ENCODE measurements around the gene XRCC3.

XRCC3 gene

DNA sequence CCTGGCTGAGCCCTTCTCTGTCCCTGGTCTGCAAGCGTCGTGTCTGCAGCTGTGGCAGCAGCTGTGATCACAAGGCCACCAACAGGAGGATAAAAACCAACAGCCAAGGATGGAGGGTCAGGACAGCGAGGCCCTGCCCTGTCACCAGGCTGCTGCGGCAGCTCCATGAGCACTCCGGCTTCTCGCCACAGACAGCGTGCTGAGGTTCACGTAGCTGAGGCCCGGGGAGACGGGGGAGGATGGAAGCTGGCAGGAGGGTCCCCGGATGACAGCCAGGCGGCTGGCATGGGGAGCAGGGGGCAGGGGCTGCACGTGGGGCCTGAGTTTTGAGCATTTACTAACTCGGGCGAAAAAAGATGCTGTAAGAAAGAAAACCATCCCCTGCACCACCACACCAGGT is 5.4 kb downstream of the XRCC3 start:
- ChIA-PET POLR2A (interaction anchor here (0.8 to 1.5 kb wide), 3 partner anchors 9 to 15 kb away, joined by 3 read pairs; no protein-coding TSS in a partner anchor), CTCF (no interaction called here)
- TF ChIP-seq NFRKB (IDR thresholded peaks at IDR 0.05): no peak
- no peak for TF ChIP-seq LEF1 (IDR thresholded peaks at IDR 0.05; ENCODE audit: borderline replicate concordance)
- TF ChIP-seq ELF4 (IDR thresholded peaks at IDR 0.05): no peak
- TF ChIP-seq ZNF384 (IDR thresholded peaks at IDR 0.05): no peak
- TF ChIP-seq FOXM1 (IDR thresholded peaks at IDR 0.05; ENCODE audit: borderline replicate concordance): no peak
- no peak for TF ChIP-seq ARNT (IDR thresholded peaks at IDR 0.05)
- no peak for TF ChIP-seq CTBP1 (IDR thresholded peaks at IDR 0.05; ENCODE audit: borderline replicate concordance)
- TF ChIP-seq FOXK2 (IDR thresholded peaks at IDR 0.05): no peak
- TF ChIP-seq L3MBTL2 (conservative IDR thresholded peaks at IDR 0.05): no peak
- TF ChIP-seq HDGF (IDR thresholded peaks at IDR 0.05; ENCODE audit: borderline replicate concordance): no peak
- no peak for DNase-seq (ENCODE audit: extremely low spot score)

DNA sequence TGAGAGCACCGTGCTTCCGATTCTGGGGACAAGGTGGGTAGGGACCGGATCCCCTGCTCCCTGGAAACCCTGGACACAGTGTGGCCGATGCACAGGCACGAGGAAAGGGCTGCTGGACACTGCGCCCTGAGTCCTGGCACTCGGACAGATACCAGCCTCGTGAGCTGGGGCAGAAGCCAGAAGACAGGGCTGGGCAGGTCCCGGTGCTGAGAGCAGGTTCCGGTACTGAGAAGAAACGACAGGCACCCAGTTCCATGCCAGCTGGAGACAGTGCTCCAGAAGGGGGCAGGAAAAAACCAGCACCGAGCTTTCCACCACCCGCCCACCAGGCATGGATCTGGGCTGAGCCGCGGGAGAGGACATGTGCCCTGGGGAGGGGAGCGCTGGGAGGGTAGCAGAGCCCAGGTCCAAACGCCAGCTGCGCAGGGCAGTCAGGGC is 6.5 kb downstream of the XRCC3 start:
- POLR2A ChIA-PET: interaction anchor here (1.5 kb wide), 1 partner anchor 9 kb away, joined by 3 read pairs; no protein-coding TSS in a partner anchor
- CTCF ChIA-PET: no interaction called here
- TF ChIP-seq CTBP1 (IDR thresholded peaks at IDR 0.05; ENCODE audit: borderline replicate concordance) (no peak), FOXM1 (IDR thresholded peaks at IDR 0.05; ENCODE audit: borderline replicate concordance) (no peak), NFRKB (IDR thresholded peaks at IDR 0.05) (no peak), HDGF (IDR thresholded peaks at IDR 0.05; ENCODE audit: borderline replicate concordance) (no peak), ZNF384 (IDR thresholded peaks at IDR 0.05) (no peak), SUZ12 (IDR thresholded peaks at IDR 0.05) (no peak), FOXA1 (IDR thresholded peaks at IDR 0.05) (no peak), FOXK2 (IDR thresholded peaks at IDR 0.05) (no peak), L3MBTL2 (conservative IDR thresholded peaks at IDR 0.05) (no peak)
- no peak for DNase-seq (ENCODE audit: extremely low spot score)

DNA sequence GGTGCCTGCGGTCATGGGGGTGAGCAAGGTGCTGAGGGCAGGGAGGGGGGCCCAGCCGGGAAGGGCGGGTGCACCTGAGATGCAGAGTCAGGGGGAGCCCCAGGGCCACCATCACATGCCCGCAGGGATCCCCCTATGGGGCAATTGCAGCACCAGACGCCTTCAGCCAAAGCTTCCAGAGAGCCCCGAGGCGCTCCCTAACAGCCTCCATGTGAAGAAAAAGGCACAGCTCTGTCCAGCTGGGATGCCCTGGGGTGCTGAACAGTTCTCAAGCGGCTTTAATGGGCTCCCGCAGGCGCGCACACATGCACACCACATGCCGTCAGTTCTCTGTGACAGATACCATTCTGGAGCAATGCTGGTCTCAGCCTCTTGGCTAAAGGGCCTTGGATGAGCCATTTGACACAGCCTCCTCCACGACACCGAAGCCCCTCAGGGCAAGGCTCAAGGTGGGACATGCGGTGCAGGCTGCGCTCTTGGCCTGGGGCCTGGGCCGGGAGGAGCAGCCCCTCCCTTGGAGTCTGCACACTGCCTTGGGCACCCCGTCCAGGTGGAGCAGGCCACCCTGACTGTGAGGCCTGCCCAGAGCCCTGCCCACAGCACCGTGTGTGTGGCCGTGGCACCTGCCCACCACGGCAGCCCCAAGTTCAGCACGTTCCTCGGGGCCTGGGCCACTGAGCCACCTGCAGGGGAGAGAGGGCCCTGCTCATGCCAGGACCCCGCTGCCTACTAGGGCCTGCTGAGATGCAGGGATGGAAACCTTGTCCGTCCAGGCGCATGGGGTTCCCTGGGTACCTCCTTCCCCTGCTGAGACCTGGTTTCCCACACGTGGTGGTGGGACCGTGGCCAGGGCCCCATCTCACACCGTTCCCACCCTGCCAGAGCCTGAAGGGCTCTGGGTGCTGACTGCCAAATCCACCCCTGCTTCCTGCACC is 7.7 kb downstream of the XRCC3 start:
- POLR2A ChIA-PET: interaction anchor here (2.8 kb wide), 1 partner anchor 8 kb away, joined by 12 read pairs; the partner anchor contains the start of genes XRCC3 and ZFYVE21
- CTCF ChIA-PET: no interaction called here

DNA sequence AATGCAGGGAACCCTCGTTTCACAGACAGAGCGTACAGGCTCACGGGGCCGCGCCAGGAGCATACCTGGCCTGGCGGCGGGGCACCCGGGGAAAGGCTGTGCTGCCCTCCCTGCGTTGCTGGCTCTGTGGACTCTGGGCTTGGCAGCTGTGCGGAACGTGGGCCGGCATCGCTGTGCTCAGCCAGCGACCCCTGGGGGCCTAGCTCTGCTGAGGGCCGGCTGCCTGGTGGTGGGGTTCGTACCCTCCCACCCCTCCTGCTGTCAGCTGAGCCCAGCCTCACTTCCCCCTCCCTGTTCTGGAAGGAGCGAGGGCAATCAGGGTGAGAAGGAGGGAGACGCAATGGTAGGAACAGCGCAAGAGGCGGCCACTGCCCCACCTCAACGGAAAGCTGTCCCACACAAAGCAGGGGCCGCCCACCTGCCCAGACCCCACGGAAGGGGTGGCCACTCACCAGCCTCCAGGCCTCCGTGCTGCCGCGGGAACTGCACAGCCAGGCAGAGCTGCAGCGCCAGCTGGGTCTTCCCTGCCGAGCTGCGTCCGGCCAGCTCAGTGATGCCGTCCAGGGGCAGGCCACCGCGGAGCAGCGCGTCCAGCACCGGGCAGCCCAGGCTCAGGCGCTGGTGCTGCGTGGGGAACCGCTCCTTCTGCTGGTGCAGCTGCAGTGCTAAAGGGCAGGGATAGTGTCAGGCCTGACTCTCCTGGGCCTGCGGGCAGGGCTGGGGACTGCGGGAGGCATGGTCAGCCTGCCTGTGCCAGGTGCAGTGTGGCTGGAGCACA is 8.5 kb downstream of the XRCC3 start:
- CTCF ChIA-PET: no interaction called here
- POLR2A ChIA-PET: interaction anchor here (1.4 to 2.8 kb wide), 2 partner anchors 8 to 10 kb away, joined by 4 to 12 read pairs; partner anchors contain the start of genes XRCC3 and ZFYVE21
- DNase-seq (ENCODE audit: extremely low spot score): no peak
- TF ChIP-seq NFRKB (IDR thresholded peaks at IDR 0.05): no peak
- no peak for TF ChIP-seq BHLHE40 (IDR thresholded peaks at IDR 0.05; ENCODE audit: borderline replicate concordance)
- TF ChIP-seq CTBP1 (IDR thresholded peaks at IDR 0.05; ENCODE audit: borderline replicate concordance): no peak
- TF ChIP-seq SUZ12 (IDR thresholded peaks at IDR 0.05): no peak
- TF ChIP-seq ELF4 (IDR thresholded peaks at IDR 0.05): no peak
- TF ChIP-seq FOXA1 (IDR thresholded peaks at IDR 0.05): no peak
- TF ChIP-seq L3MBTL2 (conservative IDR thresholded peaks at IDR 0.05): no peak
- TF ChIP-seq, protein P1, sequence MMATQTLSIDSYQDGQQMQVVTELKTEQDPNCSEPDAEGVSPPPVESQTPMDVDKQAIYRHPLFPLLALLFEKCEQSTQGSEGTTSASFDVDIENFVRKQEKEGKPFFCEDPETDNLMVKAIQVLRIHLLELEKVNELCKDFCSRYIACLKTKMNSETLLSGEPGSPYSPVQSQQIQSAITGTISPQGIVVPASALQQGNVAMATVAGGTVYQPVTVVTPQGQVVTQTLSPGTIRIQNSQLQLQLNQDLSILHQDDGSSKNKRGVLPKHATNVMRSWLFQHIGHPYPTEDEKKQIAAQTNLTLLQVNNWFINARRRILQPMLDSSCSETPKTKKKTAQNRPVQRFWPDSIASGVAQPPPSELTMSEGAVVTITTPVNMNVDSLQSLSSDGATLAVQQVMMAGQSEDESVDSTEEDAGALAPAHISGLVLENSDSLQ (IDR thresholded peaks at IDR 0.05): no peak
- no peak for TF ChIP-seq SP1 (IDR thresholded peaks at IDR 0.05)

More for the DNA sequence above, 7.7 kb downstream of the XRCC3 start:
- TF ChIP-seq L3MBTL2 (conservative IDR thresholded peaks at IDR 0.05): no peak
- TF ChIP-seq ARNT (IDR thresholded peaks at IDR 0.05): no peak
- no peak for TF ChIP-seq ELF4 (IDR thresholded peaks at IDR 0.05)
- TF ChIP-seq NFRKB (IDR thresholded peaks at IDR 0.05): no peak
- TF ChIP-seq, protein P1 (IDR thresholded peaks at IDR 0.05): no peak
- TF ChIP-seq FOXM1 (IDR thresholded peaks at IDR 0.05; ENCODE audit: borderline replicate concordance): no peak
- DNase-seq (ENCODE audit: extremely low spot score): no peak

DNA sequence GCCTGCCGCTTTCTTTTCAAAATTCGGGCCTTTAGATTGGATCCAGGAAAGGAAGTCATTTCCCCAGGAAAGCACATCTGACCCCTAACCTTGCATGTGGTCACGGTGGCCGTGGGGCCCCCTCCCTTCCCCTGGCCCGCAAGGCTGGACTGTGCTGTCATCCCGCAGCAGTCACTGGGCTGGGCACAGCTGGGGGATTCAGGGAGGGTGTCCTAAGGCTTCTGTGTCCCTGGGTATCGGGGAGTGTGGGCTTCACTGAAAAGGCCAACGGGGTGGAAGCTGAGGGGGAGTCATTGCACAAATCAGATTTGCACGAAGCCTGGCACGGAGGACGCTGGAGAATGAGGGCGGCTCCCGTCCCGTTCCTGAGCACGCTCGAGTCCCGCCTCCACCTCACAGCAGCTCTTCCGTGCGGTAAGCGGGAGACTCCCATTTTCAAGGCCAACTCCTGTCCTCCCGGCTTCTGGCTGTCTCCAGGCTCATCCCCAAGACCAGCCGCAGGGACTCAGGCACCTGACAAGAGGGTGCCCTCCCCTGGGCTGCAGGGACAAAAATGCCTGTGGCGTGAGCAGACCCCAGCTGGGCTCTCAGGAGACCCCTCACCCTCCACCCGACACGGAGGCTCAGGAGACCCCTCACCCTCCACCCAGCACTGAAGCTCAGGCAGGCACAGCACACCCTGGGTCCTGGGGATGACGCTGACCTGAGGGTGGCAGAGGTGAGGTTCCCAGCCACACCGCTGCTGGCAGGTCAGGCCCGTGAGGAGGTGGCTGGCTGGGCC is 9.6 kb downstream of the XRCC3 start:
- no peak for TF ChIP-seq ARNT (IDR thresholded peaks at IDR 0.05)
- TF ChIP-seq ELF4 (IDR thresholded peaks at IDR 0.05): no peak
- TF ChIP-seq SP1 (IDR thresholded peaks at IDR 0.05): no peak
- no peak for TF ChIP-seq CTBP1 (IDR thresholded peaks at IDR 0.05; ENCODE audit: borderline replicate concordance)
- TF ChIP-seq SUZ12 (IDR thresholded peaks at IDR 0.05): no peak
- TF ChIP-seq TARDBP (IDR thresholded peaks at IDR 0.05): no peak
- no peak for TF ChIP-seq ZNF384 (IDR thresholded peaks at IDR 0.05)
- TF ChIP-seq LEF1 (IDR thresholded peaks at IDR 0.05; ENCODE audit: borderline replicate concordance): no peak
- TF ChIP-seq, protein P1 (IDR thresholded peaks at IDR 0.05): no peak
- no peak for TF ChIP-seq FOXA1 (IDR thresholded peaks at IDR 0.05)
- TF ChIP-seq L3MBTL2 (conservative IDR thresholded peaks at IDR 0.05): no peak
- TF ChIP-seq HDGF (IDR thresholded peaks at IDR 0.05; ENCODE audit: borderline replicate concordance): no peak
- no peak for TF ChIP-seq FOXK2 (IDR thresholded peaks at IDR 0.05)
- TF ChIP-seq FOXM1 (IDR thresholded peaks at IDR 0.05; ENCODE audit: borderline replicate concordance): no peak
- no peak for TF ChIP-seq BHLHE40 (IDR thresholded peaks at IDR 0.05; ENCODE audit: borderline replicate concordance)
- TF ChIP-seq NFRKB (IDR thresholded peaks at IDR 0.05): no peak
- CTCF ChIA-PET: no interaction called here
- POLR2A ChIA-PET: interaction anchor here (1.4 to 2.8 kb wide), 3 partner anchors 8 to 9 kb away, joined by 4 to 12 read pairs (median 10); partner anchors contain the start of genes XRCC3 and ZFYVE21
- no peak for DNase-seq (ENCODE audit: extremely low spot score)
